ENCODE measurements around the gene MEFV. TPM values are rescaled to one million over a fixed set of nuclear protein-coding genes. Genes with fewer than 3 reads are reported as not detected.

Gene MEFV
- total and polyA plus RNA-seq, 2 of the 13 experiments (the other 11 are each of a cell fraction or from before 2014, with no cell fraction given) = 0.22 TPM; not detected in 1

DNA sequence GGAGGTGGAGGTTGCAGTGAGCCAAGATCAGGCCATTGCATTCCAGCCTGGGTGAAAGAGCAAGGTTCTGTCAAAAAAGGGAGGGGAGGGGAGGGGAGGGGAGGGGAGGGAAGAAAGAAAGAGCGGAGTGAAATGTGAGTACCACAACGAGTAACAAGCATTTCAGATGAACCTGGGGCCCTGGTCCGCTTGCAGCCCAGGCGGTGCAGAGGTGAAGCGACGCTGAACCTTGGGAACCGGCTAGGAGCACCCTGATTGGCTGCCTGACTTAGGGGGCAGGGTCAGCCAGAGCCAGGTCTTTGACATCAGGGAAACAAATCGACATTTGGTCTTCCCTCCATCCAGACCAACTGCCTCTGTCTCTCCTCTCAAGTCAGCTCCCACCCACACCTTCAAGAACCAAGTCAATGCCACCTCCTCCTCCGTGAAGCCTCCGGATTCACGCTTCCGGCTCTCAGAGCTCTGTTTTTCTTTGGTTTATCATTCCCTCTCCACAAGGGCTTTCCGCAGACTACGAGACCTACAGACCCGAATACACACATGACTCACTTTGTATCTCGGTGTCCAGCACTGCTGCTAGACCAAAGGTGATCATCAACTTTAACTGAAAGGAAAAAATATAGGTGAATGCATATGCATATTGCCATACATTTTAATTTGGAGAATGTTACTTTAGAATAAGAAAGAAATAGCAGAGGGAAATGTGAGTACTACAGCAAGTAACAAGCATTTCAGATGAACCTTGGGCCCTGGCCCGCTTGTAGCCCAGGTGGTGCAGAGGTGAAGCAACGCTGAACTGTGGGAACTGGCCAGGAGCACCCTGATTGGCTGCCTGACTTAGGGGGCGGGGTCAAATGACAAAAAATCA lies 49.1 kb downstream of the MEFV start (continued):
- TF ChIP-seq TBX2 (CRISPR knock-in tag; IDR thresholded peaks at IDR 0.05; ENCODE audit: borderline replicate concordance) (0 out of 2 replicates have a peak, but pooled peaks have one; percentile 43), HDAC1 (CRISPR knock-in tag; IDR thresholded peaks at IDR 0.05) (peak; percentile 23; the same call in 1 of the 2 replicates), KLF12 (CRISPR knock-in tag; IDR thresholded peaks at IDR 0.05; ENCODE audit: borderline replicate concordance) (no peak), NFIC (IDR thresholded peaks at IDR 0.05; ENCODE audit: low read length) (no peak), ZNF605 (CRISPR knock-in tag; IDR thresholded peaks at IDR 0.05) (peak; percentile 15; the same call in 1 of the 2 replicates), GZF1 (CRISPR knock-in tag; IDR thresholded peaks at IDR 0.05) (no peak), HNRNPL (IDR thresholded peaks at IDR 0.05; ENCODE audit: low read depth, low read length) (no peak), TARDBP (CRISPR knock-in tag; IDR thresholded peaks at IDR 0.05) (peak; percentile 48), REPIN1 (CRISPR knock-in tag; IDR thresholded peaks at IDR 0.05; ENCODE audit: borderline replicate concordance, low read depth) (0 out of 2 replicates have a peak, but pooled peaks have one; percentile 51), ZMYM4 (CRISPR knock-in tag; IDR thresholded peaks at IDR 0.05) (0 out of 2 replicates have a peak, but pooled peaks have one; percentile 27), MTF1 (CRISPR knock-in tag; IDR thresholded peaks at IDR 0.05) (no peak), FOSL2 (CRISPR knock-in tag; IDR thresholded peaks at IDR 0.05) (peak; percentile 48), PCBP1 (IDR thresholded peaks at IDR 0.05; ENCODE audit: borderline replicate concordance, low read depth, low read length) (peak; percentile 99), EHMT2 (IDR thresholded peaks at IDR 0.05; ENCODE audit: borderline replicate concordance, low read depth, low read length) (no peak), ZFX (CRISPR knock-in tag; IDR thresholded peaks at IDR 0.05; ENCODE audit: low read depth) (peak; percentile 45; the same call in 1 of the 2 replicates), NFYC (CRISPR knock-in tag; IDR thresholded peaks at IDR 0.05) (peak; percentile 73), ZBTB38 (CRISPR knock-in tag; IDR thresholded peaks at IDR 0.05) (no peak), ZZZ3 (CRISPR knock-in tag; IDR thresholded peaks at IDR 0.05; ENCODE audit: borderline replicate concordance) (0 out of 2 replicates have a peak, but pooled peaks have one; percentile 25)
- TF ChIP-seq, protein P1, sequence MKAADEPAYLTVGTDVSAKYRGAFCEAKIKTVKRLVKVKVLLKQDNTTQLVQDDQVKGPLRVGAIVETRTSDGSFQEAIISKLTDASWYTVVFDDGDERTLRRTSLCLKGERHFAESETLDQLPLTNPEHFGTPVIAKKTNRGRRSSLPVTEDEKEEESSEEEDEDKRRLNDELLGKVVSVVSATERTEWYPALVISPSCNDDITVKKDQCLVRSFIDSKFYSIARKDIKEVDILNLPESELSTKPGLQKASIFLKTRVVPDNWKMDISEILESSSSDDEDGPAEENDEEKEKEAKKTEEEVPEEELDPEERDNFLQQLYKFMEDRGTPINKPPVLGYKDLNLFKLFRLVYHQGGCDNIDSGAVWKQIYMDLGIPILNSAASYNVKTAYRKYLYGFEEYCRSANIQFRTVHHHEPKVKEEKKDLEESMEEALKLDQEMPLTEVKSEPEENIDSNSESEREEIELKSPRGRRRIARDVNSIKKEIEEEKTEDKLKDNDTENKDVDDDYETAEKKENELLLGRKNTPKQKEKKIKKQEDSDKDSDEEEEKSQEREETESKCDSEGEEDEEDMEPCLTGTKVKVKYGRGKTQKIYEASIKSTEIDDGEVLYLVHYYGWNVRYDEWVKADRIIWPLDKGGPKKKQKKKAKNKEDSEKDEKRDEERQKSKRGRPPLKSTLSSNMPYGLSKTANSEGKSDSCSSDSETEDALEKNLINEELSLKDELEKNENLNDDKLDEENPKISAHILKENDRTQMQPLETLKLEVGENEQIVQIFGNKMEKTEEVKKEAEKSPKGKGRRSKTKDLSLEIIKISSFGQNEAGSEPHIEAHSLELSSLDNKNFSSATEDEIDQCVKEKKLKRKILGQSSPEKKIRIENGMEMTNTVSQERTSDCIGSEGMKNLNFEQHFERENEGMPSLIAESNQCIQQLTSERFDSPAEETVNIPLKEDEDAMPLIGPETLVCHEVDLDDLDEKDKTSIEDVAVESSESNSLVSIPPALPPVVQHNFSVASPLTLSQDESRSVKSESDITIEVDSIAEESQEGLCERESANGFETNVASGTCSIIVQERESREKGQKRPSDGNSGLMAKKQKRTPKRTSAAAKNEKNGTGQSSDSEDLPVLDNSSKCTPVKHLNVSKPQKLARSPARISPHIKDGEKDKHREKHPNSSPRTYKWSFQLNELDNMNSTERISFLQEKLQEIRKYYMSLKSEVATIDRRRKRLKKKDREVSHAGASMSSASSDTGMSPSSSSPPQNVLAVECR (CRISPR knock-in tag; IDR thresholded peaks at IDR 0.05; ENCODE audit: borderline replicate concordance) = peak; percentile 45; the same call in 1 of the 2 replicates
- TF ChIP-seq, protein P2, sequence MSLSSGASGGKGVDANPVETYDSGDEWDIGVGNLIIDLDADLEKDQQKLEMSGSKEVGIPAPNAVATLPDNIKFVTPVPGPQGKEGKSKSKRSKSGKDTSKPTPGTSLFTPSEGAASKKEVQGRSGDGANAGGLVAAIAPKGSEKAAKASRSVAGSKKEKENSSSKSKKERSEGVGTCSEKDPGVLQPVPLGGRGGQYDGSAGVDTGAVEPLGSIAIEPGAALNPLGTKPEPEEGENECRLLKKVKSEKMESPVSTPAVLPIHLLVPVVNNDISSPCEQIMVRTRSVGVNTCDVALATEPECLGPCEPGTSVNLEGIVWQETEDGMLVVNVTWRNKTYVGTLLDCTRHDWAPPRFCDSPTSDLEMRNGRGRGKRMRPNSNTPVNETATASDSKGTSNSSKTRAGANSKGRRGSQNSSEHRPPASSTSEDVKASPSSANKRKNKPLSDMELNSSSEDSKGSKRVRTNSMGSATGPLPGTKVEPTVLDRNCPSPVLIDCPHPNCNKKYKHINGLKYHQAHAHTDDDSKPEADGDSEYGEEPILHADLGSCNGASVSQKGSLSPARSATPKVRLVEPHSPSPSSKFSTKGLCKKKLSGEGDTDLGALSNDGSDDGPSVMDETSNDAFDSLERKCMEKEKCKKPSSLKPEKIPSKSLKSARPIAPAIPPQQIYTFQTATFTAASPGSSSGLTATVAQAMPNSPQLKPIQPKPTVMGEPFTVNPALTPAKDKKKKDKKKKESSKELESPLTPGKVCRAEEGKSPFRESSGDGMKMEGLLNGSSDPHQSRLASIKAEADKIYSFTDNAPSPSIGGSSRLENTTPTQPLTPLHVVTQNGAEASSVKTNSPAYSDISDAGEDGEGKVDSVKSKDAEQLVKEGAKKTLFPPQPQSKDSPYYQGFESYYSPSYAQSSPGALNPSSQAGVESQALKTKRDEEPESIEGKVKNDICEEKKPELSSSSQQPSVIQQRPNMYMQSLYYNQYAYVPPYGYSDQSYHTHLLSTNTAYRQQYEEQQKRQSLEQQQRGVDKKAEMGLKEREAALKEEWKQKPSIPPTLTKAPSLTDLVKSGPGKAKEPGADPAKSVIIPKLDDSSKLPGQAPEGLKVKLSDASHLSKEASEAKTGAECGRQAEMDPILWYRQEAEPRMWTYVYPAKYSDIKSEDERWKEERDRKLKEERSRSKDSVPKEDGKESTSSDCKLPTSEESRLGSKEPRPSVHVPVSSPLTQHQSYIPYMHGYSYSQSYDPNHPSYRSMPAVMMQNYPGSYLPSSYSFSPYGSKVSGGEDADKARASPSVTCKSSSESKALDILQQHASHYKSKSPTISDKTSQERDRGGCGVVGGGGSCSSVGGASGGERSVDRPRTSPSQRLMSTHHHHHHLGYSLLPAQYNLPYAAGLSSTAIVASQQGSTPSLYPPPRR (CRISPR knock-in tag; IDR thresholded peaks at IDR 0.05; ENCODE audit: borderline replicate concordance) = no peak
